ENCODE measurements around the gene FOXN3. TPM values are rescaled to one million over a fixed set of nuclear protein-coding genes. Genes with fewer than 3 reads are reported as not detected.

Gene FOXN3
- total and polyA plus RNA-seq, 2 donors (not counting 3 experiments of a cell fraction or from before 2014, with no cell fraction given) = 16.9 to 41.8 TPM

- POLR2A ChIA-PET = no interaction called here
Observed at GRCh38 chr14:89445273-89445973, 28.4 kb upstream of the FOXN3 start.

More at GRCh38 chr14:89445273-89445973, 28.4 kb upstream of the FOXN3 start:
- Histone ChIP-seq H3K9ac (replicated peaks; ENCODE audit: extremely low read depth, insufficient read depth, low read length) (no peak overlapping the region), H3K4me3 (replicated peaks in 1 of 3; ENCODE audit: insufficient read depth in 1 of 3, low read depth in 1 of 3, low read length in 3 of 3) (no peak overlapping the region), H3K4me1 (ENCODE audit: control insufficient read depth, extremely low read depth, insufficient read depth, low read length) (peaks cover 26% of the 10 kb centered on the region), H3K9me1 (replicated peaks; ENCODE audit: control insufficient read depth, extremely low read depth, insufficient read depth, low read length) (no peaks in the 10 kb centered on the region), H3K79me2 (ENCODE audit: control insufficient read depth, insufficient read depth, low read length) (no peaks in the 10 kb centered on the region), H3K27ac (ENCODE audit: insufficient read depth, low read depth, low read length) (no peak overlapping the region), H2AFZ (ENCODE audit: low read depth, low read length) (no peak overlapping the region), H3K27me3 (ENCODE audit: control insufficient read depth in 2 of 2, insufficient read depth in 2 of 2, low read length in 2 of 2) (no peaks in the 10 kb centered on the region), H3K4me2 (ENCODE audit: insufficient read depth, low read length) (no peak overlapping the region), H3K36me3 (ENCODE audit: control insufficient read depth in 2 of 2, extremely low read depth in 1 of 2, insufficient read depth in 2 of 2, low read length in 2 of 2) (no peaks in the 10 kb centered on the region), H4K20me1 (replicated peaks; ENCODE audit: control insufficient read depth, extremely low read depth, insufficient read depth, low read length) (no peaks in the 10 kb centered on the region), H3K9me3 (replicated peaks; ENCODE audit: control insufficient read depth, insufficient read depth, low read length) (no peaks in the 10 kb centered on the region)
- DNase-seq (ENCODE audit: low read depth, low spot score) = no peak
- peak; percentile 46 for FAIRE-seq
- no TSS peak for BruUV-seq (replicated peaks)
- intact Hi-C loops (cut with micrococcal nuclease) = no loop called here
- CTCF ChIA-PET = no interaction called here
- TF ChIP-seq EZH2 (IDR thresholded peaks at IDR 0.05; ENCODE audit: borderline replicate concordance, low read depth, low read length, severe bottlenecking) (no peak), POLR2A (IDR thresholded peaks at IDR 0.05; ENCODE audit: low read depth, low read length) (no peak), FOS (IDR thresholded peaks at IDR 0.05; ENCODE audit: borderline replicate concordance, insufficient read depth, low read length) (peak; percentile 12), CTCF (IDR thresholded peaks at IDR 0.05; ENCODE audit: extremely low read depth in 1 of 2, insufficient read depth in 1 of 2, low read depth in 1 of 2, low read length in 2 of 2) (no peak), GATA2 (IDR thresholded peaks at IDR 0.05; ENCODE audit: insufficient read depth, insufficient read length, low read depth, low read length) (no peak)
- dilution Hi-C loops (cut with MboI; ENCODE audit: extremely low pct_ligation_motif_present, low sequenced_read_pairs) = no loop called here
